Spinal cord (tissue), 10 donors: ENCODE measurements around the gene CREB5. TPM values are rescaled to one million over a fixed set of nuclear protein-coding genes. Genes with fewer than 3 reads are reported as not detected.
"Not testable (repeated sequence)": the region's sequence is repeated elsewhere in the genome, so short reads cannot be mapped to it uniquely, and the experiment has no call there.

Experiments used
- DNase-seq, 6 donors: peaks; one replicate each; pipeline versions ENCODE4 v3.0.0 to v3.0.0-alpha.2; 2013 to 2015; ENCODE audit warnings: low spot score in 6 of 6, low read depth in 4 of 6
- H3K27ac ChIP-seq: one replicate; pipeline ENCODE4 v1.5.1; 2013; ENCODE audit warnings: low read depth, low read length, control low read depth
- H3K27me3 ChIP-seq: one replicate; pipeline ENCODE4 v1.6.1; 2013; ENCODE audit warnings: low read length; ENCODE audit not compliant: control insufficient read depth, insufficient read depth
- H3K36me3 ChIP-seq: one replicate; pipeline ENCODE4 v1.6.1; 2013; ENCODE audit warnings: low read length; ENCODE audit not compliant: control insufficient read depth, insufficient read depth
- H3K4me1 ChIP-seq: one replicate; pipeline ENCODE4 v1.6.1; 2013; ENCODE audit warnings: low read length; ENCODE audit not compliant: control insufficient read depth, insufficient read depth
- H3K4me3 ChIP-seq: one replicate; pipeline ENCODE4 v1.5.1; 2013; ENCODE audit warnings: low read depth, low read length, control low read depth
- H3K9me3 ChIP-seq: one replicate; pipeline ENCODE4 v1.6.1; 2013; ENCODE audit warnings: low read length; ENCODE audit not compliant: control insufficient read depth, insufficient read depth
- WGBS: methylation state at CpG from one replicate; pipeline ENCODE4 v1.1.5; 2013; ENCODE audit warnings: missing lambda C conversion rate; ENCODE audit not compliant: insufficient coverage; 5-methylcytosine and 5-hydroxymethylcytosine counted together
- polyA plus RNA-seq, 2 donors: library from polyadenylated mRNA; unstranded; fragments of 120-200 nt; gene quantifications; one replicate each; pipeline ENCODE4 v1.2.1, GENCODE V29; 2013; ENCODE audit not compliant: insufficient read length in 2 of 2
- total RNA-seq, 2 donors: library from RNA; depleted of rRNA in 1 of 2; stranded (reverse); fragments of 120-200 nt in 1 of 2; fragments of >200 nt in 1 of 2; gene quantifications; one replicate each; pipeline versions ENCODE4 v1.2.3 to v1.2.4, GENCODE V29; 2013 to 2014
- donor health status: healthy.

The CREB5 gene
- total and polyA plus RNA-seq, 4 donors = 15.3 to 34.3 (median 17.0) TPM

DNA sequence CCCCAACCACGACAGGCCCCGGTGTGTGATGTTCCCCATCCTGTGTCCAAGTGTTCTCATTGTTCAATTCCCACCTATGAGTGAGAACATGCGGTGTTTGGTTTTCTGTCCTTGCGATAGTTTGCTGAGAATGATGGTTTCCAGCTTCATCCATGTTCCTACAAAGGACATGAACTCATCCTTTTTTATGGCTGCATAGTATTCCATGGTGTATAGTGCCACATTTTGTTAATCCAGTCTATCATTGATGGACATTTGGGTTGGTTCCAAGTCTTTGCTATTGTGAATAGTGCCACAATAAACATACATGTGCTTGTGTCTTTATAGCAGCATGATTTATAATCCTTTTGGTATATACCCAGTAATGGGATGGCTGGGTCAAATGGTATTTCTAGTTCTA, 10.8 kb upstream of the CREB5 start:
- not testable (repeated sequence) for H3K27ac ChIP-seq, H3K27me3 ChIP-seq, H3K36me3 ChIP-seq, H3K4me1 ChIP-seq, H3K4me3 ChIP-seq, DNase-seq, H3K9me3 ChIP-seq
- no CpG with 5 or more reads among the region's 4 CpGs for WGBS

DNA sequence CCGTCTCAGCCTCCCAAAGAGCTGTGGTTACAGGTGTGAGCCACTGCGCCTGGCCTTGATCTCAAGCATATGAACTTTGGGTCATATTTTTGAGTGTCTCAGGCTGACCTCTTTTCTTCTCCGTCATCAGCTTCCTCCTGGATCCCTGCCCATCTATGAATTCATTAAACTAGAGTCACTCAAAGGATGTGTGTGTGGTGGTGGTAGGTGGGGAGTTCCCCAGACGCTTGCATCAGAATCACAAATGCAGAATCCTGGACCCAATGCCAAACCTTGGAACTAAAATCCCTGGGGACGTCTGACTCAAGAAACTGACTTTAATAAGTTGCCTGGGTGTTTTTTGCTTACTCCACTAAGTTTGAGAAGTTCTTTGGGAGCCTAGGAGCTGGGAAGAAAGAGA, 6.7 kb upstream of the CREB5 start:
- Histone ChIP-seq H3K36me3 (no peaks in the 10 kb centered on the region), H3K4me3 (no peak overlapping the region), H3K27ac (no peak overlapping the region), H3K4me1 (peaks cover 21% of the 10 kb centered on the region), H3K9me3 (no peaks in the 10 kb centered on the region), H3K27me3 (peaks cover 13% of the 10 kb centered on the region)
- whole genome bisulfite sequencing = 90% methylated on average over 2 of the region's 5 CpGs
- DNase-seq = no peak

DNA sequence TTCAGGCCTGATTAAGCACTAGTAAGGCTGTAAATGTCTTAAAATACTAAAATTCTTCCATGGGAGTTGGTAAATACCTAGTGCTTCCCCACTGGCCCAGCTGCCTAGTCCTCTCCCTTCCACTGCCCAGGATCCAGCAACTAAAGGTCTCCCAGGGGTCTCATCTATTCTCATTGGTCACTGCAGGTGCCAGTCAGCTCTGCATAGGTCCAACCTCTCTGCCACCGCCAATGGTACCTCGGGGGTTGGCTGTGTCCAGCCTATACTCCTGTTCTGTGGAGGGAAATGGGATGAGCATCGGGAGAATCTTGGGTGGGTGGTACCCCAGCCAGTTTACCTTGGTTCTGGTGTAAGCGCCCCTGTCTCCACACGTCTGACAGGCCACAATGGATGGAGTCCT, 6.1 kb upstream of the CREB5 start:
- no peak for DNase-seq
- H3K27me3 ChIP-seq = peaks cover 18% of the 10 kb centered on the region
- H3K4me1 ChIP-seq = peaks cover 23% of the 10 kb centered on the region
- 84% methylated on average over 5 of the region's 5 CpGs for WGBS
- no peak overlapping the region for H3K4me3 ChIP-seq
- no peaks in the 10 kb centered on the region for H3K36me3 ChIP-seq
- H3K9me3 ChIP-seq = no peaks in the 10 kb centered on the region
- no peak overlapping the region for H3K27ac ChIP-seq

DNA sequence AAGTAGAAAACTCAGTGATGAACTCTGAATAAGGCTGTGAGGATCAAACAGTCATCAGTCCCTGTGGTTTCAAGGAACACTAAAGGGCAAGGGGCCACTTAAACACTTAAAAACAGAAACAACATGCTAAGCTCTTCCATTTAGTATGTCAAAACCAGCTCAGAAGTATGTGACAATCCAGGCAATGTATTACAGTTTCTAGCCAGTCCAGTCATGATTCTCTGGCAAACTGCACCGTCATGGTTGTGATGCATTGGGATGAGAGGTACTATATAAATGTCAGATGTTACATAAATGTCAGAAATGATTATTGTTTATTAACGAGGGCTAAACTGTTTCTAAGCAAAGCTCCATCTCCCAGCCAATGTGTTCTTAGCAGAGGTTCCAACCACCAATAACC, 4.7 kb upstream of the CREB5 start:
- H3K27ac ChIP-seq = no peak overlapping the region
- no peak for DNase-seq

DNA sequence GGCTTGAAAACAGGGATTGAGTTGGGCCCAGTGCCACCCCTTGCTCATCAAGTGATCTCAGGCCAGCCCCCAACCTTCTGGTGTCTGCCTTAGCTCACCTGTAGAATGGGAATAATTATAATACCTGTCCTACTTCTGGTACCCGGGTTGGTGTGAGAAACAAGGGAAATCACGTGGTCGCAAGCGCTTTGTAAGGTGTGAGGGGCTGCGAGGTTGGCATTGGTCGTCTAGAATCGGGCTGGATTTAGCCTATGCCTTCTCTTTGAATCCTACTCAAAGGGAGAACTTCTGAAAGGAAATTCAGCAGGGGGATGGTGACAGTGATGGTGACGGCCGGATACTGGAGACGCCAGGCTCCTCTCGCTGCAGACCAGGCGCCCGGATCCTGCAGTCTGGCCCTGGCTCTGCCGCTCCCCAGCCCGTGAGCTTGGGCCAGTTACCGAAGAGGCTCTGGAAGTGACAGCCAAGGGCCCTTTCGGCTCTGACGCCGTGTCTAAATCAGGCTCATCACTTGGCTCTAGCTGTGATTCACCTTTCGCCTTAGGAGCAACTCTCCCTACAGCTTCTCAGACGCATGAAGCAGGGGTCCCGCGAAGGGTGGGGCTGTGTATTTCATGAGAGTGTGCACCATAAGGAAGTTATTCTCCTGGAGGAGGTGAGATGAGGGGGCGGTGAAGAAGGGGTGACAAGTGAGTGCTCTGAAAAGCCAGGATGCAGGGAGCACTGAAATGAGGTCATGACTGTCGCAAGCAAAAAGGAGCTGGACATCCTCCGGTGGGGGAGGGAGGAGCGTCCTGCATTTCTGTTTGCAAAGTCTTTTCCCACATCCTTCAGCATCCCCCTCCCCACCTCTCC, 4.0 kb upstream of the CREB5 start:
- no peaks in the 10 kb centered on the region for H3K36me3 ChIP-seq
- H3K9me3 ChIP-seq = no peaks in the 10 kb centered on the region
- WGBS = 30% methylated on average over 19 of the region's 27 CpGs
- peaks cover 23% of the 10 kb centered on the region for H3K4me1 ChIP-seq
- H3K4me3 ChIP-seq = peak overlapping the region; percentile 85
- H3K27ac ChIP-seq = peak overlapping the region; percentile 58
- peaks cover 37% of the 10 kb centered on the region for H3K27me3 ChIP-seq
- DNase-seq = peak in 2 of 6 donors; percentile 20

More for the DNA sequence above, 4.7 kb upstream of the CREB5 start:
- Histone ChIP-seq H3K27me3 (peaks cover 31% of the 10 kb centered on the region), H3K4me3 (no peak overlapping the region), H3K4me1 (peaks cover 23% of the 10 kb centered on the region), H3K36me3 (no peaks in the 10 kb centered on the region), H3K9me3 (no peaks in the 10 kb centered on the region)
- WGBS = no CpG with 5 or more reads among the region's 2 CpGs

DNA sequence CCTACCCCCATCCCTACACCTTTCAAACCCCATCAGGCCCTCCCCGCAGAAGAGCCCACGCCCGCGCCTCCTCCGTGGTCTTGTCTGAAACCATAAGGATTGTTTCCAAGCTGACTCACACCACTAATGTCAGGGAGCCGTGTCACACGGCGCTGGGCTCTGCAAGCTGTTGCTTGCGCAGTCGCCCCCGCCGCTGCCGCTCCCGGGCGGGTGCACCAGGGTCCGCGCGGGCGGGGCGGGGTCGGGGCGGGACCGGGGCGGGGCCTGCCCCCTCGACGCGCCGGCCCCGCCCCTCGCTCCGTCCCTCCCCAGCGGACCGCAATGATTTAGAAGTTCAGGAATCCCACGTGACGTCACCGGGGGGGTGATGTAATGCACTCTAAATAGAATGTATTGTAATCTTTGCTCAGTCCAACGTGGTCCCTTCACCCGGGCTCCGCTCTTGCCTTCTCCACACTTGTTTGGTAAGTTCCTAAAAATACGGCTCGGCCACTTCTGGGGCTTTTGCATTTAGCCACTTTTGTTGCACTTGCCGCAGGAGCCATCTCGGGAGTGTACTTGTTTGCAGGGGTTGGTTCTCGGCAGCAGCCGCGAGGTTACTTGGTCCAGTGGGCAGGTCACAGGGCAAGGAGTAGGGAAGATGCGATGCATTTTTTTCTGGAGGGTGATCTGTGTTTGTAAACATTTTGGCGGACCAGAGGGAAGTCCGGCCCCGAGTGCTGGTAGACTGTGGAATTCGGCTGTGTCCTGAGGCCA, 3.2 kb upstream of the CREB5 start:
- Histone ChIP-seq H3K9me3 (no peaks in the 10 kb centered on the region), H3K4me1 (peaks cover 23% of the 10 kb centered on the region), H3K36me3 (no peaks in the 10 kb centered on the region), H3K27ac (peak overlapping the region; percentile 91), H3K4me3 (peak overlapping the region; percentile 85), H3K27me3 (peaks cover 44% of the 10 kb centered on the region)
- peak in 5 of 6 donors; percentile 57 to 94 (median 74) for DNase-seq
- WGBS = under 1% methylated on average over 45 of the region's 51 CpGs

DNA sequence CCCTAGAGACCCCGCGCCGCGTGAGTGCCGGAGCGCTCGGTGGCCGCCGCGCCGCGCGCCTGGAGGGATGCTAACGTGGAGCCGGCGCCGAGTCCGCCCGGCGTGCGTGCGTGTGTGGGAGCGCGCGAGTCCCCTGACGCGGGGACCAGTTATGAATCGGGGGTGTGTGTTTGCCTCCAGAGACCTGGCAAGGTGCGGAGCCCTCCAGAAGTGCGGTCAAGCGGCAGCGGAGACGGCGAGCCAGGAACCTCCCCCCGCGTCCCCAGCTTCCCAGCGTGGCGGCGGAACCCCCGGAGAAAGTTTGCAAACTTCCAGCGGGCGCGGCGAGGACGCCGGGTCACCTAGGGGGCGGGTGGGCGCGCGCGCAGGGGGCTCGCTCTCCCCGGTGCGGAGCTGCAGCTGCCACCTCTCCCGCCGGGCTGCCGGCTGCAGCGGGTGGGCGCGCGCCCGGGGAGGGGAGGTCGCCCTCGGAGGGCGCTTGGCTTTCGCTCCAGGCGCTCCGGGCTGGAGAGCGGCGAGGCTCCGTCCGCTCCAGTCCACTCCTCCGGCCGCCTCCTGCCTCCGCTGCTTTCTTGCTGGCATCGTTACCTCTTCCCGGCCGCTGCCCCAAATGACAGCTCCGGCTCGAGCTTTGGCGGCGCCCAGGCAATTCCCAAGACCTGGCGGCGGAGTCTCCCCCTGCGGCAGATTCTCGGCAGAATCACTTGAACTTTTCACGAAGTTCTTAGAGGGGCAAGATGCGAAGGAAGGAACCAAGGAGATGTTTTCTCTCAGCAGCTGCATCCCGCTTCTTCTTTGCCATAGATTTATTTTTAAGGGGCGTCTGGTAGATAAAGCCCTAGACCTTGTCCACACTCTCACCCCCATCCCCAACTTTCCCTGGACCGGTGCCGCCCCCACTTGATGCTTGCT, 2.3 kb upstream of the CREB5 start:
- DNase-seq = peak in 2 of 6 donors; percentile 42 to 71
- H3K4me3 ChIP-seq = peak overlapping the region; percentile 85
- H3K27ac ChIP-seq = peak overlapping the region; percentile 91
- whole genome bisulfite sequencing = 0% methylated on average over 88 of the region's 92 CpGs
- H3K27me3 ChIP-seq = peaks cover 46% of the 10 kb centered on the region
- no peaks in the 10 kb centered on the region for H3K9me3 ChIP-seq
- H3K36me3 ChIP-seq = no peaks in the 10 kb centered on the region
- H3K4me1 ChIP-seq = peaks cover 23% of the 10 kb centered on the region

DNA sequence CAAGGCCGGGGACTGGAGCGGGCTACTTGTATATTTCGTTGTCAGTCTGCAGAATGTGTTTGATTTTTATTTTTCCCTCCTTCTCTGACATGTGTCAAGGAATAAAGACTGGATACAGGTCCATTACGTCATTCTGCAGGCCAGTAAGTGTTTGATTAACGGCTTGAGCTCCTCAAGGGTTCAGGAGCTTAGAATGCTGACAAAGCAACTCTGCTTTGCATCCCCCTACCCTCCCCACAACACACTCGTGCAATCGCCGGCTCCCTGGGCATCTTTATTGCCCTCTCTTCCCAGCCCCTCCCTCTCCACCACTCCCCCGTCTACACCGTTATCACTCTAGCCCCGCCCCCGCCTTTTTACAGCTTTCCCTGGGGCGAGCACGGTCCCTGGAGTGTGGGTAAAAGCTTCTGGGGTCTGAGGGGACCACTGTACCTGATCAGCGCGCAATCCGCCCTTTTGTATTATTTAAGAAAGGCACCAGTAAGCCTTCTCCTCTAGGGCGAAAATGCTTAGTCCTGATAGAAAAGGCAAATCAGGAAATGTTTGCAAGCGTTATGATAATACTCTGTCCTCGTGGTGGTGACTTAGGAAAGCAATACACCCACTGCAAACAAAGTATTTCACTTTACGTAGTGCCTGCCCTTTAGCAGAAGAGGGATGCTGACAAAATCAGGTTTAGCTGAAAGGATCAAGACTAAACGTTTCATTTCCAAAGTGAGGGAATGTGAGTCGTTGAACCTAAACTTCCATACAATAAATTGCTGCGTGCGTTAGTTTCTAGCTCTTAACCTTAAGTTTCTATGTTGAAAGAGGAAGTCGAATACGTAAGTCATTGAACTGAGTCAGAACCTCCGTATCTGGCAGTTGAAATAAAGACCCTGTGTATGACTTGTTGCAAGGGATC, 1.4 kb upstream of the CREB5 start:
- peak in 3 of 6 donors; percentile 40 to 66 (median 54) for DNase-seq
- Histone ChIP-seq H3K27ac (peak overlapping the region; percentile 68), H3K27me3 (peaks cover 48% of the 10 kb centered on the region), H3K36me3 (no peaks in the 10 kb centered on the region), H3K9me3 (no peaks in the 10 kb centered on the region), H3K4me1 (peaks cover 23% of the 10 kb centered on the region), H3K4me3 (peak overlapping the region; percentile 85)
- 0% methylated on average over 5 of the region's 28 CpGs for WGBS
